ENCODE results near the gene MTERF2. TPM values are rescaled to one million over a fixed set of nuclear protein-coding genes. Genes with fewer than 3 reads are reported as not detected.
"Not testable (repeated sequence)": the region's sequence is repeated elsewhere in the genome, so short reads cannot be mapped to it uniquely, and the experiment has no call there.

The MTERF2 gene
- total and polyA plus RNA-seq, 9 donors: 11.7 to 21.9 (median 15.3) TPM

- no peaks in the 10 kb centered on the region for H3K27me3 ChIP-seq
- no peak for TF ChIP-seq EP300 (IDR thresholded peaks at IDR 0.05)
- TF ChIP-seq CTCF (IDR thresholded peaks at IDR 0.05): no peak
- TF ChIP-seq POLR2A (IDR thresholded peaks at IDR 0.05): no peak
- H3K27ac ChIP-seq: no peak overlapping the region
- H3K36me3 ChIP-seq: no peaks in the 10 kb centered on the region
- DNase-seq: no peak
- no peaks in the 10 kb centered on the region for H3K4me1 ChIP-seq (ENCODE audit: insufficient read depth)
- H3K4me3 ChIP-seq: no peak overlapping the region
- 66 to 83% (median 82%) methylated on average over 3 of the region's 3 CpGs for WGBS, 3 donors
- intact Hi-C loops (cut with DNase I): no loop called here
- no peaks in the 10 kb centered on the region for H3K9me3 ChIP-seq
These were observed 27.1 kb upstream of the MTERF2 start for GRCh38 chr12:107014055-107014454.

- Histone ChIP-seq H3K36me3 (no peaks in the 10 kb centered on the region), H3K4me3 (no peak overlapping the region), H3K27me3 (no peaks in the 10 kb centered on the region), H3K27ac (no peak overlapping the region), H3K4me1 (ENCODE audit: insufficient read depth) (no peaks in the 10 kb centered on the region), H3K9me3 (no peaks in the 10 kb centered on the region)
- no peak for DNase-seq
- WGBS, 3 donors: 98 to 100% (median 98%) methylated on average over 1 of the region's 1 CpG
- intact Hi-C loops (cut with DNase I): no loop called here
- TF ChIP-seq CTCF (IDR thresholded peaks at IDR 0.05): no peak
- no peak for TF ChIP-seq POLR2A (IDR thresholded peaks at IDR 0.05)
- TF ChIP-seq EP300 (IDR thresholded peaks at IDR 0.05): no peak
These were observed 25.9 kb upstream of the MTERF2 start for GRCh38 chr12:107012736-107013425.

- H3K27me3 ChIP-seq: no peaks in the 10 kb centered on the region
- 92 to 97% (median 95%) methylated on average over 2 of the region's 2 CpGs for WGBS, 3 donors
These were observed 24.6 kb upstream of the MTERF2 start for GRCh38 chr12:107011519-107011918.

GRCh38 chr12:107007411-107007810 lies 20.5 kb upstream of the MTERF2 start:
- no peak overlapping the region for H3K27ac ChIP-seq
- 97 to 98% (median 97%) methylated on average over 4 of the region's 4 CpGs for WGBS, 3 donors
- intact Hi-C loops (cut with DNase I): no loop called here
- DNase-seq: no peak
- H3K4me1 ChIP-seq (ENCODE audit: insufficient read depth): no peaks in the 10 kb centered on the region
- H3K4me3 ChIP-seq: no peak overlapping the region
- no peak for TF ChIP-seq EP300 (IDR thresholded peaks at IDR 0.05)
- no peak for TF ChIP-seq POLR2A (IDR thresholded peaks at IDR 0.05)
- TF ChIP-seq CTCF (IDR thresholded peaks at IDR 0.05): no peak
- H3K9me3 ChIP-seq: no peaks in the 10 kb centered on the region
- H3K27me3 ChIP-seq: no peaks in the 10 kb centered on the region
- no peaks in the 10 kb centered on the region for H3K36me3 ChIP-seq

More at GRCh38 chr12:107011519-107011918, 24.6 kb upstream of the MTERF2 start:
- H3K9me3 ChIP-seq: no peaks in the 10 kb centered on the region
- H3K4me1 ChIP-seq (ENCODE audit: insufficient read depth): no peaks in the 10 kb centered on the region
- intact Hi-C loops (cut with DNase I): no loop called here
- no peak overlapping the region for H3K4me3 ChIP-seq
- DNase-seq: no peak
- TF ChIP-seq CTCF (IDR thresholded peaks at IDR 0.05) (no peak), POLR2A (IDR thresholded peaks at IDR 0.05) (no peak), EP300 (IDR thresholded peaks at IDR 0.05) (no peak)
- no peaks in the 10 kb centered on the region for H3K36me3 ChIP-seq
- H3K27ac ChIP-seq: no peak overlapping the region

- intact Hi-C loops (cut with DNase I); H3K36me3 ChIP-seq; DNase-seq; H3K9me3 ChIP-seq; H3K4me3 ChIP-seq; H3K27me3 ChIP-seq; H3K4me1 ChIP-seq (ENCODE audit: insufficient read depth); H3K27ac ChIP-seq: not testable (repeated sequence)
- 61 to 78% (median 72%) methylated on average over 4 of the region's 4 CpGs for WGBS, 3 donors
These were observed 15.7 kb upstream of the MTERF2 start for GRCh38 chr12:107002665-107003064.

Data from ovary (tissue), 9 donors.